ENCODE measurements around the gene AHRR. TPM values are rescaled to one million over a fixed set of nuclear protein-coding genes. Genes with fewer than 3 reads are reported as not detected.

Gene AHRR
- polyA plus RNA-seq, 3 donors = 0.15 TPM; not detected in 1

- 51% methylated on average over 16 of the region's 18 CpGs for WGBS (ENCODE audit: insufficient coverage)
- H3K36me3 Mint-ChIP-seq = peaks cover 4 to 11% of the 10 kb centered on the region in 2 donors
- H3K9ac ChIP-seq (ENCODE audit: insufficient read depth, low read length, poor library complexity, severe bottlenecking) = no peak overlapping the region
- H3K9me3 Mint-ChIP-seq = no peaks in the 10 kb centered on the region
- peaks cover 21% of the 10 kb centered on the region for H4K20me1 ChIP-seq (ENCODE audit: insufficient read depth, low read length)
- H3K9me3 ChIP-seq (replicated peaks in 1 of 2; ENCODE audit: control insufficient read depth in 1 of 2, insufficient read depth in 1 of 2, low read length in 2 of 2) = no peaks in the 10 kb centered on the region
- H3K4me2 ChIP-seq (replicated peaks; ENCODE audit: extremely low read depth, low read length, poor library complexity, severe bottlenecking) = peak overlapping the region; percentile 3
- H3K36me3 ChIP-seq (replicated peaks in 1 of 2; ENCODE audit: control insufficient read depth in 1 of 2, insufficient read depth in 2 of 2, low read length in 2 of 2) = no peaks in the 10 kb centered on the region
- H3K4me1 ChIP-seq (ENCODE audit: control insufficient read depth in 1 of 2, insufficient read depth in 2 of 2, low read length in 2 of 2) = peaks cover 35 to 40% of the 10 kb centered on the region in 2 donors
- no peak overlapping the region for H3K4me3 ChIP-seq (replicated peaks in 1 of 3; ENCODE audit: low read depth in 2 of 3, low read length in 3 of 3)
- H3K79me2 ChIP-seq (ENCODE audit: insufficient read depth, low read length) = peaks cover 21% of the 10 kb centered on the region
- peak overlapping the region in 1 of 2 donors; percentile 51 for H3K27ac ChIP-seq (ENCODE audit: low read depth in 1 of 2, low read length in 2 of 2)
- H2AFZ ChIP-seq (ENCODE audit: insufficient read depth, low read depth, low read length, poor library complexity, severe bottlenecking) = peak overlapping the region; percentile 25
- H3K27me3 ChIP-seq (ENCODE audit: control insufficient read depth in 2 of 2, insufficient read depth in 2 of 2, low read length in 2 of 2) = no peaks in the 10 kb centered on the region
- peak overlapping the region in 2 of 7 donors; percentile 9 to 62 for H3K27ac Mint-ChIP-seq
- peaks cover 37% of the 10 kb centered on the region for H3K4me1 Mint-ChIP-seq
- peak in 2 of 3 donors; percentile 30 to 62 for DNase-seq
- peak overlapping the region in 1 of 2 donors; percentile 82 for H3K4me3 Mint-ChIP-seq
- intact Hi-C loops (cut with micrococcal nuclease) = loop anchor here (5.0 to 10.0 kb wide), 5 partner anchors 104 to 464 kb away; partner anchors contain the start of genes PDCD6 (in 2 of the 2) and CEP72 (in 1 of the 2)
- TF ChIP-seq CTCF (IDR thresholded peaks at IDR 0.05) = no peak
- no peaks in the 10 kb centered on the region for H3K27me3 Mint-ChIP-seq (ENCODE audit: low read depth in 3 of 3)
Measured at GRCh38 chr5:440401-441201, 119.1 kb downstream of the AHRR start.

DNA sequence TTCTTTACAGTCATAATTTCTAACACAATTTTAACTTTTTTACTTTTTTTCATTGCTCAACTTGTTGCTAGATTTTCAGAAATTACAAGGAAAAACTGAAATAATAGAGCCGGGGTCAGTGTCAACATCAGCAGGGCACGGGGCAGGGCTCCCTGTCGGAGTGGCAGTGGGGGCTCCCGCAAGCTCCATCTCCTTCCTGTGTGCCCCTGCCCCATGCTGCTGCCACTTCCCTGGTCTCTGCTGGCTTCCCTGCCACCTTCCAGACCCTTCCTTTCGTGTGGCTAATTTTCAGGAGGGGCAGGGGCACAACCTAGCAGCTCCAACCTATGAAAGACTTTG lies 120.5 kb downstream of the AHRR start:
- H3K27ac Mint-ChIP-seq = peak overlapping the region in 1 of 7 donors; percentile 93
- no peak for TF ChIP-seq CTCF (IDR thresholded peaks at IDR 0.05)
- peaks cover 8 to 23% of the 10 kb centered on the region in 2 donors for H3K36me3 Mint-ChIP-seq
- peaks cover 34% of the 10 kb centered on the region for H4K20me1 ChIP-seq (ENCODE audit: insufficient read depth, low read length)
- no peak overlapping the region for H3K27ac ChIP-seq (ENCODE audit: low read depth in 1 of 2, low read length in 2 of 2)
- peak overlapping the region in 1 of 3 experiments; percentile 85 for H3K4me3 ChIP-seq (replicated peaks in 1 of 3; ENCODE audit: low read depth in 2 of 3, low read length in 3 of 3)
- no peaks in the 10 kb centered on the region for H3K27me3 ChIP-seq (ENCODE audit: control insufficient read depth in 2 of 2, insufficient read depth in 2 of 2, low read length in 2 of 2)
- H3K9me3 ChIP-seq (replicated peaks in 1 of 2; ENCODE audit: control insufficient read depth in 1 of 2, insufficient read depth in 1 of 2, low read length in 2 of 2) = no peaks in the 10 kb centered on the region
- H2AFZ ChIP-seq (ENCODE audit: insufficient read depth, low read depth, low read length, poor library complexity, severe bottlenecking) = peak overlapping the region; percentile 96
- H3K4me1 Mint-ChIP-seq = peaks cover 37% of the 10 kb centered on the region
- no peak overlapping the region for H3K9ac ChIP-seq (ENCODE audit: insufficient read depth, low read length, poor library complexity, severe bottlenecking)
- H3K4me2 ChIP-seq (replicated peaks; ENCODE audit: extremely low read depth, low read length, poor library complexity, severe bottlenecking) = peak overlapping the region; percentile 92
- no peaks in the 10 kb centered on the region for H3K9me3 Mint-ChIP-seq
- WGBS (ENCODE audit: insufficient coverage) = 94% methylated on average over 3 of the region's 5 CpGs
- peaks cover 21% of the 10 kb centered on the region for H3K79me2 ChIP-seq (ENCODE audit: insufficient read depth, low read length)
- H3K36me3 ChIP-seq (replicated peaks in 1 of 2; ENCODE audit: control insufficient read depth in 1 of 2, insufficient read depth in 2 of 2, low read length in 2 of 2) = peaks cover 8 to 9% of the 10 kb centered on the region in 2 donors
- intact Hi-C loops (cut with micrococcal nuclease) = loop anchor here (5.0 to 10.0 kb wide), 5 partner anchors 103 to 463 kb away; partner anchors contain the start of genes PDCD6 (in 2 of the 2) and CEP72 (in 1 of the 2)
- peak overlapping the region; percentile 92 to 94 for H3K4me3 Mint-ChIP-seq
- DNase-seq = no peak
- H3K4me1 ChIP-seq (ENCODE audit: control insufficient read depth in 1 of 2, insufficient read depth in 2 of 2, low read length in 2 of 2) = peaks cover 37 to 40% of the 10 kb centered on the region in 2 donors
- H3K27me3 Mint-ChIP-seq (ENCODE audit: low read depth in 3 of 3) = peaks cover 0 to 2% (median 0%) of the 10 kb centered on the region in 3 donors
